IPS-20b (cell line): Measurements from ENCODE around the gene ZNF236.

Experiments used
- H3K27ac ChIP-seq: one replicate; pipeline ENCODE4 v1.5.1; 2013; ENCODE audit warnings: low read length
- H3K27me3 ChIP-seq: 2 replicates; pipeline ENCODE4 v1.6.1; 2013; ENCODE audit warnings: mild to moderate bottlenecking, low read length, inconsistent platforms; ENCODE audit not compliant: insufficient read depth
- H3K36me3 ChIP-seq: 2 replicates; pipeline ENCODE4 v1.6.1; 2013; ENCODE audit warnings: low read depth, mild to moderate bottlenecking, inconsistent platforms, low read length, moderate library complexity; ENCODE audit not compliant: insufficient read depth
- H3K4me1 ChIP-seq: 2 replicates; pipeline ENCODE4 v1.6.1; 2013; ENCODE audit warnings: mild to moderate bottlenecking, control low read depth, inconsistent platforms, low read length, moderate library complexity; ENCODE audit not compliant: insufficient read depth
- H3K4me3 ChIP-seq: 2 replicates; pipeline ENCODE4 v1.5.1; 2013; ENCODE audit warnings: mild to moderate bottlenecking, low read length, inconsistent platforms
- H3K9ac ChIP-seq: 2 replicates; pipeline ENCODE4 v1.6.1; 2013; ENCODE audit warnings: low read depth, mild to moderate bottlenecking, inconsistent platforms, low read length, moderate library complexity
- H3K9me3 ChIP-seq: 2 replicates; pipeline ENCODE4 v1.6.1; 2013; ENCODE audit warnings: mild to moderate bottlenecking, low read depth, low read length, inconsistent platforms; ENCODE audit not compliant: insufficient read depth

Gene ZNF236

GRCh38 chr18:76970770-76971559 is 148.6 kb downstream of the ZNF236 start:
- H3K27ac ChIP-seq, result no peak overlapping the region
- H3K9me3 ChIP-seq, result peaks cover 9% of the 10 kb centered on the region; the same call in 1 of the 2 replicates
- H3K27me3 ChIP-seq, result no peaks in the 10 kb centered on the region
- H3K4me3 ChIP-seq, result no peak overlapping the region
- H3K9ac ChIP-seq, result no peak overlapping the region
- peaks cover 18% of the 10 kb centered on the region for H3K4me1 ChIP-seq
- H3K36me3 ChIP-seq, result peaks cover 6% of the 10 kb centered on the region; the same call in 1 of the 2 replicates

- Histone ChIP-seq H3K9ac (no peak overlapping the region), H3K9me3 (peaks cover 2% of the 10 kb centered on the region; the same call in 1 of the 2 replicates), H3K4me1 (peaks cover 18% of the 10 kb centered on the region), H3K4me3 (no peak overlapping the region), H3K36me3 (no peaks in the 10 kb centered on the region), H3K27me3 (no peaks in the 10 kb centered on the region), H3K27ac (no peak overlapping the region)
Observed at GRCh38 chr18:76972241-76972640, 149.9 kb downstream of the ZNF236 start.

GRCh38 chr18:76972846-76973519 is 150.6 kb downstream of the ZNF236 start:
- Histone ChIP-seq H3K27me3 (no peaks in the 10 kb centered on the region), H3K4me1 (peaks cover 13% of the 10 kb centered on the region), H3K9ac (no peak overlapping the region), H3K4me3 (no peak overlapping the region), H3K27ac (no peak overlapping the region), H3K9me3 (no peaks in the 10 kb centered on the region), H3K36me3 (no peaks in the 10 kb centered on the region)

GRCh38 chr18:76973520-76974266 is 151.3 kb downstream of the ZNF236 start:
- Histone ChIP-seq H3K4me1 (peaks cover 8% of the 10 kb centered on the region), H3K9me3 (no peaks in the 10 kb centered on the region), H3K36me3 (no peaks in the 10 kb centered on the region), H3K27me3 (no peaks in the 10 kb centered on the region), H3K9ac (no peak overlapping the region), H3K4me3 (no peak overlapping the region), H3K27ac (no peak overlapping the region)

GRCh38 chr18:76974386-76974785 is 152.0 kb downstream of the ZNF236 start:
- no peak overlapping the region for H3K27ac ChIP-seq
- peaks cover 3% of the 10 kb centered on the region for H3K4me1 ChIP-seq
- no peaks in the 10 kb centered on the region for H3K27me3 ChIP-seq
- no peaks in the 10 kb centered on the region for H3K36me3 ChIP-seq
- H3K4me3 ChIP-seq, result no peak overlapping the region
- H3K9me3 ChIP-seq, result no peaks in the 10 kb centered on the region
- H3K9ac ChIP-seq, result no peak overlapping the region

GRCh38 chr18:76975577-76976110 is 153.3 kb downstream of the ZNF236 start:
- Histone ChIP-seq H3K4me3 (no peak overlapping the region), H3K36me3 (no peaks in the 10 kb centered on the region), H3K9ac (no peak overlapping the region), H3K9me3 (no peaks in the 10 kb centered on the region), H3K27me3 (no peaks in the 10 kb centered on the region), H3K4me1 (peaks cover 6% of the 10 kb centered on the region), H3K27ac (no peak overlapping the region)

GRCh38 chr18:76977108-76977621 is 154.8 kb downstream of the ZNF236 start:
- Histone ChIP-seq H3K27me3 (no peaks in the 10 kb centered on the region), H3K9ac (no peak overlapping the region), H3K36me3 (no peaks in the 10 kb centered on the region), H3K9me3 (no peaks in the 10 kb centered on the region), H3K4me3 (no peak overlapping the region), H3K4me1 (peaks cover 6% of the 10 kb centered on the region; the same call in 1 of the 2 replicates), H3K27ac (no peak overlapping the region)

GRCh38 chr18:76977684-76978232 is 155.4 kb downstream of the ZNF236 start:
- Histone ChIP-seq H3K9me3 (no peaks in the 10 kb centered on the region), H3K4me3 (no peak overlapping the region), H3K36me3 (no peaks in the 10 kb centered on the region), H3K27ac (no peak overlapping the region), H3K27me3 (no peaks in the 10 kb centered on the region), H3K9ac (no peak overlapping the region), H3K4me1 (peaks cover 6% of the 10 kb centered on the region; the same call in 1 of the 2 replicates)

GRCh38 chr18:76978616-76979015 is 156.3 kb downstream of the ZNF236 start:
- Histone ChIP-seq H3K36me3 (no peaks in the 10 kb centered on the region), H3K9me3 (no peaks in the 10 kb centered on the region), H3K9ac (no peak overlapping the region), H3K4me1 (peaks cover 12% of the 10 kb centered on the region; the same call in 1 of the 2 replicates), H3K27me3 (no peaks in the 10 kb centered on the region), H3K27ac (no peak overlapping the region), H3K4me3 (no peak overlapping the region)

GRCh38 chr18:76979111-76979751 is 156.9 kb downstream of the ZNF236 start:
- Histone ChIP-seq H3K36me3 (no peaks in the 10 kb centered on the region), H3K9me3 (no peaks in the 10 kb centered on the region), H3K9ac (no peak overlapping the region), H3K4me3 (no peak overlapping the region), H3K27me3 (no peaks in the 10 kb centered on the region), H3K27ac (no peak overlapping the region), H3K4me1 (peaks cover 14% of the 10 kb centered on the region; the same call in 1 of the 2 replicates)

GRCh38 chr18:76979906-76980305 is 157.5 kb downstream of the ZNF236 start:
- Histone ChIP-seq H3K9me3 (no peaks in the 10 kb centered on the region), H3K4me3 (no peak overlapping the region), H3K36me3 (no peaks in the 10 kb centered on the region), H3K9ac (no peak overlapping the region), H3K27me3 (no peaks in the 10 kb centered on the region), H3K27ac (no peak overlapping the region), H3K4me1 (peaks cover 14% of the 10 kb centered on the region; the same call in 1 of the 2 replicates)
